T-helper 1 cell treated with Interleukin-12 subunit alpha and Interleukin-12 subunit beta and Interleukin-4 antibody, amounts not matched to agents 30 μg/mL and 1 μg/mL, for 36 hours (primary cell): ENCODE data around the gene LAX1.
A peak's percentile ranks its signal among the peaks of the same experiment; 100 is the strongest.
"Not testable (repeated sequence)": the region's sequence is repeated elsewhere in the genome, so short reads cannot be mapped to it uniquely, and the experiment has no call there.

ENCODE experiments used
- H3K27ac Mint-ChIP-seq: one replicate; pipeline ENCODE4 v1.8.0; 2021; ENCODE audit warnings: mild to moderate bottlenecking, mixed read lengths
- H3K27me3 Mint-ChIP-seq: one replicate; pipeline ENCODE4 v1.8.0; 2021; ENCODE audit warnings: low read depth, mixed read lengths
- H3K36me3 Mint-ChIP-seq: one replicate; pipeline ENCODE4 v1.8.0; 2021; ENCODE audit warnings: low read depth, mixed read lengths
- H3K4me1 Mint-ChIP-seq: one replicate; pipeline ENCODE4 v1.8.0; 2021; ENCODE audit warnings: low read depth, mixed read lengths
- H3K4me3 Mint-ChIP-seq: one replicate; pipeline ENCODE4 v1.8.0; 2021; ENCODE audit warnings: mild to moderate bottlenecking, moderate library complexity, mixed read lengths
- H3K9me3 Mint-ChIP-seq: one replicate; pipeline ENCODE4 v1.8.0; 2021; ENCODE audit warnings: mixed read lengths

The LAX1 gene

DNA sequence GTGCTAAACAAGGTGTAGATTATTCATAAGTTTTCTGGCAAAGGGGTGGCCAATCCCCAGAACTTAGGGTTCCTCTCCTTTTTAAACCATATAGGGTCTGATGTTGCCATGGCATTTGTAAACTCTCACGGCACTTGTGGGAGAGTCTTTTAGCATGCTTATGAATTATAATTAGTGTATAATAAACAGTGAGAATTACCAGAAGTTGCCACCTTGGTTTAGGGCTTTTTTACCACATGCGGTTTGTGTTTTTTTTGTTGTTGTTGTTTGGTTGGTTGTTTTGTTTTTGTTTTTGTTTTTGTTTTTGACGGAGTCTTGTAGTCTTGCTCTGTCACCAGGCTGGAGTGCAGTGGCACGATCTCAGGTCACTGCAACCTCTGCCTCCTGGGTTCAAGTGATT lies 8.9 kb upstream of the LAX1 start:
- Mint-ChIP-seq H3K4me1 (peaks cover 13% of the 10 kb centered on the region), H3K27ac (no peak overlapping the region), H3K9me3 (no peaks in the 10 kb centered on the region), H3K4me3 (no peak overlapping the region), H3K27me3 (no peaks in the 10 kb centered on the region), H3K36me3 (no peaks in the 10 kb centered on the region)

DNA sequence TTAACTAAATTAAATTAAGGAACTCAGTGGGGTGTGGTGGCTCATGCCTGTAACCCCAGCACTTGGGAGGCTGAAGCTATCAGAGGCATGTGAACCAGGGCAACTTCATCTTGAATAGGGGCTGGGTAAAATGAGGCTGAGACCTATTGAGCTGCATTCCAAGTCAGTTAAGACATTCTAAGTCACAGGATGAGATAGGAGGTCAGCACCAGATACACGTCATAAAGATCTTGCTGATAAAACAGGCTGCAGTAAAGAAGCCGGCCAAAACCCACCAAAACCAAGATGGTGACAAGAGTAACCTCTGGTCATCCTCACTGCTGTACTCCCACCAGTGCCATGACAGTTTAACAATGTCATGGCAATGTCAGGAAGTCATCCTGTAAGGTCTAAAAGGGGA lies 6.2 kb upstream of the LAX1 start:
- H3K4me3 Mint-ChIP-seq, H3K27me3 Mint-ChIP-seq, H3K9me3 Mint-ChIP-seq, H3K27ac Mint-ChIP-seq, H3K36me3 Mint-ChIP-seq: not testable (repeated sequence)
- H3K4me1 Mint-ChIP-seq: peaks cover 16% of the 10 kb centered on the region

DNA sequence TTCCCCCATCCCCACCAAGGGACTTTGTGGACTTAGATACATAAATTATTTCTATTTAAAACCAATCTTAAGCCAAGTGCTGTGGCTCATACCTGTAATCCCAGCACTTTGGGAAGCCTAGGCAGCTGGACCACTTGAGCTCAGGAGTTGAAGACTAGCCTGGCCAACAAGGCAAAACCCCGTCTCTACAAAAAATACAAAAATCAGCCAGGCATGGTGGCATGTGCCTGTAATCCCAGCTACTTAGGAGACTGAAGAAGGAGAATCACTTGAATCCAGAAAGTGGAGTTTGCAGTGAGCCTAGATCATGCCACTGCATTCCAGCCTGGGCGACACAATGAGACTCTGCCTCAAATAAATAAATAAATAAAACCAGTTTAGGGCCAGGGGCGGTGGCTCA lies 4.5 kb upstream of the LAX1 start:
- H3K4me3 Mint-ChIP-seq: no peak overlapping the region
- H3K4me1 Mint-ChIP-seq: peaks cover 21% of the 10 kb centered on the region
- peaks cover 1% of the 10 kb centered on the region for H3K36me3 Mint-ChIP-seq
- H3K9me3 Mint-ChIP-seq: no peaks in the 10 kb centered on the region
- no peaks in the 10 kb centered on the region for H3K27me3 Mint-ChIP-seq
- no peak overlapping the region for H3K27ac Mint-ChIP-seq

DNA sequence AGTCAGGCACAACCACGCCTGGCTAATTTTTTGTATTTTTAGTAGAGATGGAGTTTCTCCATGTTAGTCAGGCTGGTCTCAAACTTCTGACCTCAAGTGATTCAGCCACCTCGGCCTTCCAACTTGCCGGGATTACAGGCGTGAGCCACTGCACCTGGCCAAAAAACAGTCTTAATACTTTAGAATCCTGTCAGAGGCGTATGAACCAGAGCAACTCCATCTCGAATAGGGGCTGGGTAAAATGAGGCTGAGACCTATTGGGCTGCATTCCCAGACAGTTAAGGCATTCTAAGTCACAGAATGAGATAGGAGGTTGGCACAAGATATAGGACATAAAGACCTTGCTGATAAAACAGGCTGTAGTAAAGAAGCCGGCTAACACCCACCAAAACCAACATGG lies 3.0 kb upstream of the LAX1 start:
- not testable (repeated sequence) for H3K36me3 Mint-ChIP-seq, H3K27me3 Mint-ChIP-seq, H3K27ac Mint-ChIP-seq, H3K9me3 Mint-ChIP-seq, H3K4me3 Mint-ChIP-seq
- peaks cover 19% of the 10 kb centered on the region for H3K4me1 Mint-ChIP-seq

DNA sequence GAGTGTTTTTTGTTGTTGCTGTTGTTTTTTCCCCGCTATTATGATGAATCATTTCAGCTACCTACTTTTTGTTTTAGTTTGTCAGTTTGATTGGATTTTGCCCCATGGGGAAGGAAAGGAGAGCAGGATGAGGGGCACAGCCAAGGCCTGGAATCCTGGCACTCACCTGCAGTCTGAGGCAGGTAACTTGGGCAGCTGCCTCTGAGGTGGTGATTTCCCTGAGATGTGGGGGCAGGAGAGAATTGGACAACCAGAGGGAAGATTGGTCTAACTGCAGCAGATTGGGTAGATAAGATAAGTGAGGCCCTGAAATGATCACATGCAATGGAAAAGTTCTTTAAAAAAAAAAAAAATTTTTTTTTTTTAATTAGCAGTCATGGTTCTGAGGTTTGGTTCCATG lies 1.5 kb upstream of the LAX1 start:
- Mint-ChIP-seq H3K27ac (peak overlapping the region; percentile 86), H3K9me3 (no peaks in the 10 kb centered on the region), H3K27me3 (no peaks in the 10 kb centered on the region), H3K4me1 (peaks cover 23% of the 10 kb centered on the region), H3K36me3 (peaks cover 6% of the 10 kb centered on the region), H3K4me3 (peak overlapping the region; percentile 70)

GRCh38 chr1:203764105-203765028 lies 616 bp upstream of the LAX1 start:
- H3K27ac Mint-ChIP-seq: peak overlapping the region; percentile 98
- peaks cover 24% of the 10 kb centered on the region for H3K4me1 Mint-ChIP-seq
- H3K27me3 Mint-ChIP-seq: no peaks in the 10 kb centered on the region
- peak overlapping the region; percentile 92 for H3K4me3 Mint-ChIP-seq
- no peaks in the 10 kb centered on the region for H3K9me3 Mint-ChIP-seq
- H3K36me3 Mint-ChIP-seq: peaks cover 9% of the 10 kb centered on the region

DNA sequence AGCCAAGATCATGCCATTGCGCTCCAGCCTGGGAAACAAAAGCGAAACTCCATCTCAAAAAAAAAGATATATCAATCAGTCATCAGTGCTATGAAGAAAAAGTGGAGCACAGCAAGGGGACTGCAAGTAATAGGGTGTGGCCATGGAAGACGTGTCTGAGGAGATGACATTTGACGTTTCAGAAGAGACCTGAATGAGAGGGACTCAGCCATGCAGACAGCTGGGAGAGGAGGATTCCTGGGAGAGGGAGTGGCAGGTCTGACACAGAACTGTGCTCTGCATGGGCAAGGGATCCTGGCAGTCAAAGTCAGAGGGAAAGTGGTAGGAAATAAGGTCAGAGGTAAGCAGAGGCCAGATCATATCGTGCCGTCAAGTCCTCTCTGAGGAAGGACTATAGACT lies 3.3 kb downstream of the LAX1 start:
- Mint-ChIP-seq H3K4me3 (no peak overlapping the region), H3K36me3 (peaks cover 31% of the 10 kb centered on the region), H3K9me3 (no peaks in the 10 kb centered on the region), H3K4me1 (peaks cover 25% of the 10 kb centered on the region), H3K27ac (peak overlapping the region; percentile 67), H3K27me3 (no peaks in the 10 kb centered on the region)

- H3K4me3 Mint-ChIP-seq: no peak overlapping the region
- H3K36me3 Mint-ChIP-seq: peaks cover 41% of the 10 kb centered on the region
- no peak overlapping the region for H3K27ac Mint-ChIP-seq
- no peaks in the 10 kb centered on the region for H3K9me3 Mint-ChIP-seq
- H3K4me1 Mint-ChIP-seq: peaks cover 14% of the 10 kb centered on the region
- H3K27me3 Mint-ChIP-seq: no peaks in the 10 kb centered on the region
These were observed 4.7 kb downstream of the LAX1 start for GRCh38 chr1:203769505-203770343.

DNA sequence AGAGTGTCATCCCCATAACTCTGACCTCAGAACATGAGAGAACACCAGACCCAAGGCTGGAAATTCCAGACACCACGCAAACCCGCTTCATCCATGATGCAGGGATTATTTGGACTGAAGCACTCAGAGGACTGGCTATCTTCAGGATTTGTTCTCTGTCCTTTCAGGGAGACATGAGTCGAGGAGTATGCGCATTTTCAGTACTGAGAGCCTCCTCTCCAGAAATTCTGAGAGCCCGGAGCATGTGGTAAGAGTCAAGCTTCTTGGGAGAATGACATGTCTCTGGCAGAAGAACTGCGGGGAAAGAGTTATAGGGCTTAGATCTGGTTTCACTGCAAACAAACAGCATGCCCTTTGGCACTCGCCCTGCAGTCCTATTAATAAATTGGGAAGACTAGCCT lies 6.9 kb downstream of the LAX1 start:
- no peak overlapping the region for H3K27ac Mint-ChIP-seq
- no peaks in the 10 kb centered on the region for H3K27me3 Mint-ChIP-seq
- H3K4me3 Mint-ChIP-seq: no peak overlapping the region
- H3K9me3 Mint-ChIP-seq: no peaks in the 10 kb centered on the region
- peaks cover 49% of the 10 kb centered on the region for H3K36me3 Mint-ChIP-seq
- H3K4me1 Mint-ChIP-seq: peaks cover 8% of the 10 kb centered on the region

GRCh38 chr1:203772836-203773235 lies 7.9 kb downstream of the LAX1 start:
- peaks cover 8% of the 10 kb centered on the region for H3K4me1 Mint-ChIP-seq
- no peak overlapping the region for H3K4me3 Mint-ChIP-seq
- no peak overlapping the region for H3K27ac Mint-ChIP-seq
- peaks cover 49% of the 10 kb centered on the region for H3K36me3 Mint-ChIP-seq
- no peaks in the 10 kb centered on the region for H3K9me3 Mint-ChIP-seq
- H3K27me3 Mint-ChIP-seq: no peaks in the 10 kb centered on the region

DNA sequence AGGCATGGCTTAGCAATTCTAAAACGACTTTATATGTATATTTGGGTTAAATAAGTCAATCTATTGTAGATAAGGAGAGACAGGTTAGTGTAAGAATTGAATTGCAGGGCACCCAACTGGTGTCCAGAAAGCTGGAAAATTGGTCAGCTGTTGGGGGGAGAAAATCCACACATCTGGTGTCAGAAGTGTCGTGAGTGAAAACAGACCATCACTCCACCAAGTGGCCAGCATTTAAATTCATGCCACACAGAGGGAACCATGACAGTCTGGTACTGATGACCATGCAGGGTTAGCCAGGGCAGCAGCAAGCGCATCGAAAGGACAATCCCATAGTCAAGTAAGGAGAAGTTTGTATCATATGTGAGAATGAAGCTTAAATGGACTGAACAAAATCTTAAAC lies 11.7 kb downstream of the LAX1 start:
- H3K9me3 Mint-ChIP-seq: no peaks in the 10 kb centered on the region
- peaks cover 29% of the 10 kb centered on the region for H3K36me3 Mint-ChIP-seq
- no peaks in the 10 kb centered on the region for H3K27me3 Mint-ChIP-seq
- H3K4me1 Mint-ChIP-seq: no peaks in the 10 kb centered on the region
- no peak overlapping the region for H3K4me3 Mint-ChIP-seq
- no peak overlapping the region for H3K27ac Mint-ChIP-seq

GRCh38 chr1:203777596-203777995 lies 12.6 kb downstream of the LAX1 start:
- Mint-ChIP-seq H3K27ac (no peak overlapping the region), H3K4me3 (no peak overlapping the region), H3K27me3 (no peaks in the 10 kb centered on the region), H3K9me3 (no peaks in the 10 kb centered on the region), H3K36me3 (peaks cover 24% of the 10 kb centered on the region), H3K4me1 (no peaks in the 10 kb centered on the region)

DNA sequence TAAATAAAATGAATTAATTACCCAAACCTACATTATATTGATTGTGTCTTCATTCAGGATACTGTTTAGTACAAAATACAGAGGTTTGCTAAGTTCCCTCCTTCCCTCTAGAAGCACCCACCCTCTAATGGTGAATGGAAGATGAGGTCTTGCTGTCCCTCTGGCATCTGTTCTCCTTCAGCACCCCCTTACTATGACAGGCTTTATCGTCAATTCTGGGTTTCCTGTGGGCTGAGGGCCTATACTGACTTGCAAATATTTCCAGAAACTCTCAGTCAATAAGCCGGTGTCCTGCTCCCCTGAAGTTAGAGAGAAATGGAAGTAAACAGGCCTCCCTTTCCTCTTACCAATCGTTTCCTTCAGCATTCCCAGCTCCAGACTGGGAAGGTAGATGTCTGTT lies 13.2 kb downstream of the LAX1 start:
- Mint-ChIP-seq H3K27ac (no peak overlapping the region), H3K27me3 (no peaks in the 10 kb centered on the region), H3K36me3 (peaks cover 20% of the 10 kb centered on the region), H3K4me3 (no peak overlapping the region), H3K9me3 (no peaks in the 10 kb centered on the region), H3K4me1 (no peaks in the 10 kb centered on the region)

- H3K4me3 Mint-ChIP-seq: no peak overlapping the region
- no peaks in the 10 kb centered on the region for H3K9me3 Mint-ChIP-seq
- no peak overlapping the region for H3K27ac Mint-ChIP-seq
- H3K36me3 Mint-ChIP-seq: peaks cover 17% of the 10 kb centered on the region
- no peaks in the 10 kb centered on the region for H3K4me1 Mint-ChIP-seq
- no peaks in the 10 kb centered on the region for H3K27me3 Mint-ChIP-seq
These were observed 13.8 kb downstream of the LAX1 start for GRCh38 chr1:203778789-203779188.

- no peaks in the 10 kb centered on the region for H3K9me3 Mint-ChIP-seq
- no peaks in the 10 kb centered on the region for H3K4me1 Mint-ChIP-seq
- H3K27me3 Mint-ChIP-seq: peaks cover 6% of the 10 kb centered on the region
- no peaks in the 10 kb centered on the region for H3K36me3 Mint-ChIP-seq
- H3K27ac Mint-ChIP-seq: no peak overlapping the region
- H3K4me3 Mint-ChIP-seq: no peak overlapping the region
These were observed 17.0 kb downstream of the LAX1 start for GRCh38 chr1:203781962-203782361.
